B cell (primary cell): ENCODE measurements around the gene ERC1. TPM values are rescaled to one million over a fixed set of nuclear protein-coding genes. Genes with fewer than 3 reads are reported as not detected.

Experiments
- ATAC-seq: fragments of 200-7000 bp; cut with Tn5 transposase; one replicate; pipeline ENCODE4 v1.10.0; 2021; ENCODE audit warnings: low read depth, mild to moderate bottlenecking, moderate number of reproducible peaks, moderate library complexity
- CTCF ChIA-PET: fragments of 350-600 bp; sonication (Branson Sonifier 250); formaldehyde crosslinking; loops from one replicate; lab custom pipeline; 2021; ENCODE audit warnings: antibody characterized with exemption, inconsistent platforms; lab: Charles Lee
- POLR2A ChIA-PET: fragments of 350-600 bp; sonication (Branson Sonifier 250); formaldehyde crosslinking; loops from one replicate; lab custom pipeline; 2021; ENCODE audit warnings: antibody characterized with exemption; lab: Charles Lee
- DNase-seq: peaks from one replicate; pipeline ENCODE4 v3.0.0; 2013
- H2AFZ ChIP-seq: 2 replicates; pipeline ENCODE4 v1.6.1; 2012; ENCODE audit warnings: mild to moderate bottlenecking, low read depth, low read length; ENCODE audit not compliant: insufficient read depth, poor library complexity, severe bottlenecking
- H3K27ac ChIP-seq, 2 donors: 1 replicate in 1 of 2; 2 replicates in 1 of 2; pipeline ENCODE4 v1.5.1; 2012 to 2013; ENCODE audit warnings: low read length in 2 of 2, mild to moderate bottlenecking in 2 of 2, moderate library complexity in 1 of 2
- H3K27me3 ChIP-seq, 4 experiments: fragments of 200-600 bp in 1 of 4; sonication (generic) in 1 of 4; replicated peaks in 1 of 4; 1 replicate in 2 of 4; 2 replicates in 2 of 4; pipeline versions ENCODE4 v1.6.1 to v1.7.0; 2013 to 2016; ENCODE audit warnings: low read length in 3 of 4, mild to moderate bottlenecking in 2 of 4, mixed read lengths in 1 of 4, moderate library complexity in 1 of 4; ENCODE audit not compliant: insufficient read depth in 4 of 4, control insufficient read depth in 3 of 4; ENCODE audit errors: control extremely low read depth in 1 of 4
- H3K36me3 ChIP-seq, 2 experiments: replicated peaks in 1 of 2; 1 replicate in 1 of 2; 2 replicates in 1 of 2; pipeline versions ENCODE4 v1.6.1 to v1.7.1; 2013; ENCODE audit warnings: low read length in 1 of 2; ENCODE audit not compliant: insufficient read depth in 2 of 2, control insufficient read depth in 1 of 2; ENCODE audit errors: control extremely low read depth in 1 of 2, extremely low read depth in 1 of 2
- H3K4me1 ChIP-seq, 2 donors: fragments of 200-600 bp in 1 of 2; sonication (generic) in 1 of 2; 1 replicate in 1 of 2; 2 replicates in 1 of 2; pipeline versions ENCODE4 v1.5.1 to v1.6.1; 2013 to 2017; ENCODE audit warnings: low read length in 2 of 2; ENCODE audit not compliant: control insufficient read depth in 2 of 2, insufficient read depth in 2 of 2
- H3K4me2 ChIP-seq: replicated peaks from 2 replicates; pipeline ENCODE3; 2012; ENCODE audit warnings: mild to moderate bottlenecking, low read depth, low read length; ENCODE audit not compliant: poor library complexity, severe bottlenecking
- H3K4me3 ChIP-seq, 5 experiments: fragments of 200-600 bp in 1 of 5; sonication (generic) in 1 of 5; 1 replicate in 3 of 5; 2 replicates in 2 of 5; pipeline versions ENCODE4 v1.5.1 to v1.7.0; 2011 to 2016; ENCODE audit warnings: low read length in 4 of 5, mild to moderate bottlenecking in 4 of 5, low read depth in 2 of 5, control low read depth in 1 of 5, moderate library complexity in 1 of 5; ENCODE audit not compliant: insufficient read depth in 1 of 5; ENCODE audit errors: control extremely low read depth in 1 of 5, extremely low read depth in 1 of 5
- H3K79me2 ChIP-seq: fragments of 200-600 bp; sonication (generic); one replicate; pipeline ENCODE4 v1.6.0; 2016; ENCODE audit warnings: low read length; ENCODE audit not compliant: control insufficient read depth, insufficient read depth
- H3K9ac ChIP-seq: fragments of 200-600 bp; sonication (generic); 2 replicates; pipeline ENCODE4 v1.6.1; 2017; ENCODE audit warnings: mild to moderate bottlenecking, low read length, moderate library complexity
- H3K9me3 ChIP-seq, 3 donors: one replicate each; pipeline versions ENCODE4 v1.6.1 to v1.7.1; 2013; ENCODE audit warnings: low read length in 2 of 3; ENCODE audit not compliant: control insufficient read depth in 2 of 3, insufficient read depth in 1 of 3; ENCODE audit errors: control extremely low read depth in 1 of 3
- H4K20me1 ChIP-seq: 2 replicates; pipeline ENCODE4 v1.6.0; 2012; ENCODE audit warnings: mild to moderate bottlenecking, low read length; ENCODE audit not compliant: insufficient read depth, control insufficient read depth, poor library complexity, severe bottlenecking
- H3K27ac Mint-ChIP-seq: one replicate; pipeline ENCODE4 v1.8.0; 2021; ENCODE audit warnings: mixed read lengths
- H3K27me3 Mint-ChIP-seq: one replicate; pipeline ENCODE4 v1.8.0; 2021; ENCODE audit warnings: mixed read lengths
- H3K4me1 Mint-ChIP-seq: one replicate; pipeline ENCODE4 v1.8.0; 2021; ENCODE audit warnings: mixed read lengths
- H3K4me3 Mint-ChIP-seq: one replicate; pipeline ENCODE4 v1.8.0; 2021; ENCODE audit warnings: mixed read lengths
- H3K9me3 Mint-ChIP-seq: one replicate; pipeline ENCODE4 v1.8.0; 2022; ENCODE audit warnings: mixed read lengths; ENCODE audit not compliant: insufficient read depth
- EZH2 ChIP-seq: IDR thresholded peaks from 2 replicates; pipeline ENCODE4 v1.6.1; 2012; ENCODE audit warnings: borderline replicate concordance, low read depth, mild to moderate bottlenecking, moderate library complexity, low read length; ENCODE audit not compliant: insufficient read depth, poor library complexity, severe bottlenecking
- WGBS: methylation state at CpG from one replicate; pipeline ENCODE4 v1.1.5; 2013; ENCODE audit warnings: missing lambda C conversion rate; ENCODE audit not compliant: insufficient coverage; 5-methylcytosine and 5-hydroxymethylcytosine counted together
- intact Hi-C: fragments of 100-400 bp; cut with micrococcal nuclease; formaldehyde crosslinking; loops from one replicate; pipeline ENCODE4 v1.10.0; 2022
- polyA plus RNA-seq: library from polyadenylated mRNA; depleted of rRNA; stranded (reverse); fragments of >200 nt; gene quantifications from 2 replicates; pipeline ENCODE4 v1.2.3, GENCODE V29; 2012
- total RNA-seq, 2 donors: library from RNA; stranded (reverse); fragments of 120-200 nt in 1 of 2; gene quantifications; 1 replicate in 1 of 2; 2 replicates in 1 of 2; pipeline versions ENCODE4 v1.2.3 to v1.2.4, GENCODE V29; 2013 to 2022
- TF ChIP-seq, protein P1 (sequence below): fragments of 200-600 bp; IDR thresholded peaks from one replicate; pipeline ENCODE4 v1.8.0; 2022; ENCODE audit warnings: antibody characterized with exemption, mild to moderate bottlenecking

Gene ERC1
- total and polyA plus RNA-seq, 2 donors (not counting 1 experiment from before 2014, with no cell fraction given), result 4.0 to 77.6 TPM

DNA sequence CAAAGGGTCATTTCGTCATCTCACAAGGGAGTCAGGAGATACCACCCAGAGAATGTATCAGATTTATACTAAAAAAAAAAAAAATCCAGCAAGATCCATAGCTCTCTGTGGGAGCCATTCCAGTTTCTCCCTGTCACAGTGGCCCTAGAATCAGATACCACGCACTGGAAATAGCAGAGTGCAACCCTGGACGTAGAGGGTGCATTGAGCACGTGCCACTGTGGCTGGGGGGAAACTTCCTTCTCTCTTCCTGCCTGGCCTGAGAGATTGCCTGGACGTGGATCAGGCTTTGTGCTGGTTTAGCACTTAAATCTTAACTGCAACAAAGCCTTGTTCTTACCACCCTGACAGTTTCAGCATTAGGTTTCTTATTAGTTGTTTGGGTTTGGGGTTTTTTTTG, 479.0 kb downstream of the ERC1 start:
- Histone ChIP-seq H3K9ac (no peak overlapping the region), H3K4me2 (no peak overlapping the region), H3K36me3 (no peaks in the 10 kb centered on the region), H3K4me1 (peaks cover 4 to 7% of the 10 kb centered on the region in 2 donors), H3K4me3 (no peak overlapping the region), H3K79me2 (no peaks in the 10 kb centered on the region), H3K9me3 (no peaks in the 10 kb centered on the region), H4K20me1 (no peaks in the 10 kb centered on the region), H3K27ac (no peak overlapping the region), H2AFZ (no peak overlapping the region), H3K27me3 (no peaks in the 10 kb centered on the region)
- no peak for ATAC-seq
- Mint-ChIP-seq H3K9me3 (no peaks in the 10 kb centered on the region), H3K27me3 (no peaks in the 10 kb centered on the region), H3K4me3 (no peak overlapping the region), H3K4me1 (peaks cover 17% of the 10 kb centered on the region), H3K27ac (no peak overlapping the region)
- WGBS, result 100% methylated on average over 3 of the region's 5 CpGs
- ChIA-PET CTCF (no interaction called here), POLR2A (no interaction called here)
- TF ChIP-seq EZH2, result no peak
- TF ChIP-seq, protein P1, sequence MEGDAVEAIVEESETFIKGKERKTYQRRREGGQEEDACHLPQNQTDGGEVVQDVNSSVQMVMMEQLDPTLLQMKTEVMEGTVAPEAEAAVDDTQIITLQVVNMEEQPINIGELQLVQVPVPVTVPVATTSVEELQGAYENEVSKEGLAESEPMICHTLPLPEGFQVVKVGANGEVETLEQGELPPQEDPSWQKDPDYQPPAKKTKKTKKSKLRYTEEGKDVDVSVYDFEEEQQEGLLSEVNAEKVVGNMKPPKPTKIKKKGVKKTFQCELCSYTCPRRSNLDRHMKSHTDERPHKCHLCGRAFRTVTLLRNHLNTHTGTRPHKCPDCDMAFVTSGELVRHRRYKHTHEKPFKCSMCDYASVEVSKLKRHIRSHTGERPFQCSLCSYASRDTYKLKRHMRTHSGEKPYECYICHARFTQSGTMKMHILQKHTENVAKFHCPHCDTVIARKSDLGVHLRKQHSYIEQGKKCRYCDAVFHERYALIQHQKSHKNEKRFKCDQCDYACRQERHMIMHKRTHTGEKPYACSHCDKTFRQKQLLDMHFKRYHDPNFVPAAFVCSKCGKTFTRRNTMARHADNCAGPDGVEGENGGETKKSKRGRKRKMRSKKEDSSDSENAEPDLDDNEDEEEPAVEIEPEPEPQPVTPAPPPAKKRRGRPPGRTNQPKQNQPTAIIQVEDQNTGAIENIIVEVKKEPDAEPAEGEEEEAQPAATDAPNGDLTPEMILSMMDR, result no peak
- intact Hi-C loops, result no loop called here
- DNase-seq, result no peak

DNA sequence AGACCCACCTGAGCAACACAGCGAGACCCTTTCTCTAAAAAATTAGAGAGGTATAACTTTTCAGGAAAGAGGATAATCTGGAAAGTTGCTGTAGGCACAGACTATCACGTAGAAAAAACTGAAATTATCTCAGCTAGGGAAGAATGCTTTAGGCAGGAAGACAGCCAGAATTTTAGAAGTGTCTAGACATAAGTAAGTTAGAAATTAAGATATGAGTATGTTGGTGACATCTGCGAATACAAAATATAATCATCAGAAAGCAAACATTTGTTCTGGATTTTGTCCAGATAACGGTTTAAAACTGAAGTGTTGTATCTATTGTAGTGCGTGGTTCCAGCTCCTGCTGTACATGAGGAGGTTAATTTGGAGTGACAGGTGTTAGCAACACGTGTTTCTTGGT, 480.2 kb downstream of the ERC1 start:
- intact Hi-C loops, result no loop called here
- TF ChIP-seq, protein P1, result no peak
- no peak for TF ChIP-seq EZH2
- H3K4me1 Mint-ChIP-seq, result peaks cover 17% of the 10 kb centered on the region
- DNase-seq, result no peak
- no peak overlapping the region for H3K4me3 Mint-ChIP-seq
- no peak for ATAC-seq
- POLR2A ChIA-PET, result no interaction called here
- no peak overlapping the region for H3K4me3 ChIP-seq
- H3K27me3 ChIP-seq, result no peaks in the 10 kb centered on the region
- CTCF ChIA-PET, result no interaction called here
- H2AFZ ChIP-seq, result no peak overlapping the region
- WGBS, result 85% methylated on average over 4 of the region's 6 CpGs
- H3K27ac ChIP-seq, result no peak overlapping the region
- H3K9me3 Mint-ChIP-seq, result no peaks in the 10 kb centered on the region
- no peaks in the 10 kb centered on the region for H3K27me3 Mint-ChIP-seq
- no peaks in the 10 kb centered on the region for H3K9me3 ChIP-seq
- H3K9ac ChIP-seq, result no peak overlapping the region
- no peak overlapping the region for H3K4me2 ChIP-seq
- no peaks in the 10 kb centered on the region for H3K79me2 ChIP-seq
- H3K4me1 ChIP-seq, result peaks cover 4 to 7% of the 10 kb centered on the region in 2 donors
- no peak overlapping the region for H3K27ac Mint-ChIP-seq
- H3K36me3 ChIP-seq, result no peaks in the 10 kb centered on the region
- no peaks in the 10 kb centered on the region for H4K20me1 ChIP-seq
